ENCODE data around the gene PDE5A.
"Not testable (repeated sequence)": the region's sequence is repeated elsewhere in the genome, so short reads cannot be mapped to it uniquely, and the experiment has no call there.

The PDE5A gene

GRCh38 chr4:119663160-119663788 lies 34.7 kb upstream of the PDE5A start:
- no peaks in the 10 kb centered on the region for H4K20me1 ChIP-seq (ENCODE audit: insufficient read depth, low read length)
- H3K36me3 ChIP-seq (ENCODE audit: insufficient read depth, low read length) = no peaks in the 10 kb centered on the region
- no peaks in the 10 kb centered on the region for H3K27me3 ChIP-seq (ENCODE audit: insufficient read depth, low read length, poor library complexity)
- H3K9me3 ChIP-seq (ENCODE audit: insufficient read depth, low read length, severe bottlenecking) = no peaks in the 10 kb centered on the region
- ATAC-seq (ENCODE audit: insufficient read depth, low read depth) (no peak), DNase-seq (no peak)
- H3K9ac ChIP-seq (ENCODE audit: low read depth, low read length) = no peak overlapping the region
- no peaks in the 10 kb centered on the region for H3K4me1 ChIP-seq (ENCODE audit: insufficient read depth, low read length)
- TF ChIP-seq, protein P1, sequence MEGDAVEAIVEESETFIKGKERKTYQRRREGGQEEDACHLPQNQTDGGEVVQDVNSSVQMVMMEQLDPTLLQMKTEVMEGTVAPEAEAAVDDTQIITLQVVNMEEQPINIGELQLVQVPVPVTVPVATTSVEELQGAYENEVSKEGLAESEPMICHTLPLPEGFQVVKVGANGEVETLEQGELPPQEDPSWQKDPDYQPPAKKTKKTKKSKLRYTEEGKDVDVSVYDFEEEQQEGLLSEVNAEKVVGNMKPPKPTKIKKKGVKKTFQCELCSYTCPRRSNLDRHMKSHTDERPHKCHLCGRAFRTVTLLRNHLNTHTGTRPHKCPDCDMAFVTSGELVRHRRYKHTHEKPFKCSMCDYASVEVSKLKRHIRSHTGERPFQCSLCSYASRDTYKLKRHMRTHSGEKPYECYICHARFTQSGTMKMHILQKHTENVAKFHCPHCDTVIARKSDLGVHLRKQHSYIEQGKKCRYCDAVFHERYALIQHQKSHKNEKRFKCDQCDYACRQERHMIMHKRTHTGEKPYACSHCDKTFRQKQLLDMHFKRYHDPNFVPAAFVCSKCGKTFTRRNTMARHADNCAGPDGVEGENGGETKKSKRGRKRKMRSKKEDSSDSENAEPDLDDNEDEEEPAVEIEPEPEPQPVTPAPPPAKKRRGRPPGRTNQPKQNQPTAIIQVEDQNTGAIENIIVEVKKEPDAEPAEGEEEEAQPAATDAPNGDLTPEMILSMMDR (IDR thresholded peaks at IDR 0.05; ENCODE audit: borderline replicate concordance, extremely low read depth, low read length, poor library complexity, severe bottlenecking) = no peak
- TF ChIP-seq EZH2 (IDR thresholded peaks at IDR 0.05; ENCODE audit: borderline replicate concordance, low read depth, low read length, severe bottlenecking) = no peak
- no peak overlapping the region for H2AFZ ChIP-seq (ENCODE audit: low read depth, low read length)
- no peak overlapping the region for H3K27ac ChIP-seq (ENCODE audit: low read length)
- no peak overlapping the region for H3K4me2 ChIP-seq (ENCODE audit: insufficient read depth, low read length)
- H3K4me3 ChIP-seq (ENCODE audit: low read depth in 1 of 2, low read length in 2 of 2) = no peak overlapping the region
- H3K79me2 ChIP-seq (ENCODE audit: insufficient read depth, low read length) = no peaks in the 10 kb centered on the region

GRCh38 chr4:119662612-119663011 lies 34.0 kb upstream of the PDE5A start:
- H3K4me1 ChIP-seq (ENCODE audit: insufficient read depth, low read length); H3K4me3 ChIP-seq (ENCODE audit: low read depth in 1 of 2, low read length in 2 of 2); H3K27ac ChIP-seq (ENCODE audit: low read length); H3K36me3 ChIP-seq (ENCODE audit: insufficient read depth, low read length); H3K9me3 ChIP-seq (ENCODE audit: insufficient read depth, low read length, severe bottlenecking); H2AFZ ChIP-seq (ENCODE audit: low read depth, low read length); H4K20me1 ChIP-seq (ENCODE audit: insufficient read depth, low read length); H3K9ac ChIP-seq (ENCODE audit: low read depth, low read length); H3K79me2 ChIP-seq (ENCODE audit: insufficient read depth, low read length); DNase-seq; H3K4me2 ChIP-seq (ENCODE audit: insufficient read depth, low read length); H3K27me3 ChIP-seq (ENCODE audit: insufficient read depth, low read length, poor library complexity); ATAC-seq (ENCODE audit: insufficient read depth, low read depth): not testable (repeated sequence)

DNA sequence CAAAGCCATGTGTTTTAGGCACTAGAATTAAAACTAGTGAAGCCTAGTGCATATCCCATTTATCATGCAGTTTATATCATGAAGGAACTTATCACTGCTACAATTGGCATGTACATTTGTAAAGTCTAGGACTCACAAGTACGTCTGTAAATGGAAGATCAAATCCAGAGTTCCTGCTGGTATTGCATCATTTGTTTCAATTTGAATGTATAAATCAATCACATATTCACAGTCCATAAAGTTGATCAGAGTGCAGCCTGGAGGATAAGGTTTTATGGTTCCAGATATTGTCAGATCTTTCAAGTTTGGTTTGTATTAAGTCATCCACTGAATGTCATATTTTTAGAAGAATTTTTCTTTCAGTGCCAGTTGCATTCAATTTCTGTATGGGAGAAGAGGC lies 32.6 kb upstream of the PDE5A start:
- H3K4me2 ChIP-seq (ENCODE audit: insufficient read depth, low read length) = no peak overlapping the region
- H3K27me3 ChIP-seq (ENCODE audit: insufficient read depth, low read length, poor library complexity) = no peaks in the 10 kb centered on the region
- no peak for DNase-seq
- no peak for ATAC-seq (ENCODE audit: insufficient read depth, low read depth)
- H3K4me1 ChIP-seq (ENCODE audit: insufficient read depth, low read length) = no peaks in the 10 kb centered on the region
- H3K79me2 ChIP-seq (ENCODE audit: insufficient read depth, low read length) = no peaks in the 10 kb centered on the region
- H3K9ac ChIP-seq (ENCODE audit: low read depth, low read length) = no peak overlapping the region
- H2AFZ ChIP-seq (ENCODE audit: low read depth, low read length) = no peak overlapping the region
- H3K36me3 ChIP-seq (ENCODE audit: insufficient read depth, low read length) = no peaks in the 10 kb centered on the region
- no peak overlapping the region for H3K27ac ChIP-seq (ENCODE audit: low read length)
- H4K20me1 ChIP-seq (ENCODE audit: insufficient read depth, low read length) = no peaks in the 10 kb centered on the region
- H3K9me3 ChIP-seq (ENCODE audit: insufficient read depth, low read length, severe bottlenecking) = no peaks in the 10 kb centered on the region
- H3K4me3 ChIP-seq (ENCODE audit: low read depth in 1 of 2, low read length in 2 of 2) = no peak overlapping the region
- no peak for TF ChIP-seq EZH2 (IDR thresholded peaks at IDR 0.05; ENCODE audit: borderline replicate concordance, low read depth, low read length, severe bottlenecking)
- TF ChIP-seq, protein P1 (IDR thresholded peaks at IDR 0.05; ENCODE audit: borderline replicate concordance, extremely low read depth, low read length, poor library complexity, severe bottlenecking) = no peak

DNA sequence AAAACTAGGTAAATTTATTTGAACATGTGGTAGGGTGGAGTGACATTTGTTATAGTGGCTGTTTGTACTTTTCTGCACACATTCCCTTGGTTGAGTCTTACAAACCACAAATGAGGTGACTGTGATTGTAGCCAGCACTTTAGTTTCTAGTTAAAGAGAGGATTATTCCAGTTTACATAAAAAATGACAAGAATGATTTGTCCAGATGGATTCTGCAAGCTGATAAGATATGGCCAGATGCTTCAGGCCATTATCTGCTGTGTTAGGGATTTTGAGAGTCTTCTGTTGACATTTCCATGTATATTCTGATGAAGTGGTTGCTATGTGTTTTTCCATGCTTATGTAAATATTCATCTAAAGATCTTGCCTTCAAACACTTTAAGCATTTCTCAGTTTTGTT lies 31.0 kb upstream of the PDE5A start:
- Histone ChIP-seq H3K9me3 (ENCODE audit: insufficient read depth, low read length, severe bottlenecking) (no peaks in the 10 kb centered on the region), H4K20me1 (ENCODE audit: insufficient read depth, low read length) (no peaks in the 10 kb centered on the region), H3K27ac (ENCODE audit: low read length) (no peak overlapping the region), H3K9ac (ENCODE audit: low read depth, low read length) (no peak overlapping the region), H3K79me2 (ENCODE audit: insufficient read depth, low read length) (no peaks in the 10 kb centered on the region), H3K4me1 (ENCODE audit: insufficient read depth, low read length) (no peaks in the 10 kb centered on the region), H3K4me3 (ENCODE audit: low read depth in 1 of 2, low read length in 2 of 2) (no peak overlapping the region), H3K36me3 (ENCODE audit: insufficient read depth, low read length) (no peaks in the 10 kb centered on the region), H3K4me2 (ENCODE audit: insufficient read depth, low read length) (no peak overlapping the region), H2AFZ (ENCODE audit: low read depth, low read length) (no peak overlapping the region), H3K27me3 (ENCODE audit: insufficient read depth, low read length, poor library complexity) (no peaks in the 10 kb centered on the region)
- ATAC-seq (ENCODE audit: insufficient read depth, low read depth) (no peak), DNase-seq (no peak)
- no peak for TF ChIP-seq EZH2 (IDR thresholded peaks at IDR 0.05; ENCODE audit: borderline replicate concordance, low read depth, low read length, severe bottlenecking)
- TF ChIP-seq, protein P1 (IDR thresholded peaks at IDR 0.05; ENCODE audit: borderline replicate concordance, extremely low read depth, low read length, poor library complexity, severe bottlenecking) = no peak

Measured in DND-41 (cell line).